ENCODE data around the gene ADAMTS5. TPM values are rescaled to one million over a fixed set of nuclear protein-coding genes. Genes with fewer than 3 reads are reported as not detected.
A peak's percentile ranks its signal among the peaks of the same experiment; 100 is the strongest.

ADAMTS5 gene
- total RNA-seq, 4 donors from 2014 or later = 6.6 to 12.9 (median 8.9) TPM

DNA sequence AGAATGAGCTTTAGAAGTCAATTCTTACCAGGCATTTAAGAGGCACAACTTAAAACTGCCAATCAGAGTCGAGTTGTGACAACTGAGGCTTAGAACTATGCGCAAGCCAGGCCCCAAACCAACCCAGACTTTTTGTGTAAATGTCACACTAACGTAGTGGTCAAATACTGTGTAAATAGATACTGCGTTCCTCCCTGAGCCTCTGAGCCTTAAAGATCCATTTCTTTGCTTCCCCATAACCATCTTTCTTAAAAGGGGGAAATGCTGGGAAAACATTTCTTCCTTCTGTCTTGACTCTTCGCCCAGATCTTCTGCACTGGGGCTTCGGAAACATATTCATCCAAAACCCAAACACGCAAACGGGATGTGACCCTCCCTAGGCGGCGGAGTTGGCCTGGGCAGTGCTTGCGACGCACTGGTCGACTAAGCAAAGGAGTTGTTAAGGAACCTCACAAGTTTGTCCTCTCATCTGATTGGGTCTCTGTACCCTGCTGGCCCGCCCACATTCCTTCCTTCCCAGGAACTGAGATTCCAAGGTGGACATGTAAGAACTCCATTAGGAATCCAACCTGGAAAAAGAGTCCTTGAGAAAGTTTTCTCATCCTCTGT lies 2.6 kb downstream of the ADAMTS5 start:
- intact Hi-C loops (cut with DNase I; ENCODE audit: low total_unique reads) (no loop called here), in situ Hi-C loops (cut with MboI; ENCODE audit: low pct_ligation_motif_present in 1 of 4, low pct_unique_long_range_greater_than_20kb in 1 of 4, low sequenced_read_pairs in 3 of 4) (no loop called here)
- peak overlapping the region; percentile 71 to 81 (median 74) for H3K27ac ChIP-seq
- 52 to 70% methylated on average over 13 to 14 of the region's 14 CpGs for WGBS, 2 donors (ENCODE audit: low coverage in 1 of 2)
- H3K9me3 ChIP-seq = no peaks in the 10 kb centered on the region
- no peaks in the 10 kb centered on the region for H3K36me3 ChIP-seq
- H3K4me1 ChIP-seq = peaks cover 0 to 11% (median 0%) of the 10 kb centered on the region in 4 donors
- H3K4me3 ChIP-seq = peak overlapping the region in 2 of 4 donors; percentile 30 to 45
- TF ChIP-seq, protein P1, sequence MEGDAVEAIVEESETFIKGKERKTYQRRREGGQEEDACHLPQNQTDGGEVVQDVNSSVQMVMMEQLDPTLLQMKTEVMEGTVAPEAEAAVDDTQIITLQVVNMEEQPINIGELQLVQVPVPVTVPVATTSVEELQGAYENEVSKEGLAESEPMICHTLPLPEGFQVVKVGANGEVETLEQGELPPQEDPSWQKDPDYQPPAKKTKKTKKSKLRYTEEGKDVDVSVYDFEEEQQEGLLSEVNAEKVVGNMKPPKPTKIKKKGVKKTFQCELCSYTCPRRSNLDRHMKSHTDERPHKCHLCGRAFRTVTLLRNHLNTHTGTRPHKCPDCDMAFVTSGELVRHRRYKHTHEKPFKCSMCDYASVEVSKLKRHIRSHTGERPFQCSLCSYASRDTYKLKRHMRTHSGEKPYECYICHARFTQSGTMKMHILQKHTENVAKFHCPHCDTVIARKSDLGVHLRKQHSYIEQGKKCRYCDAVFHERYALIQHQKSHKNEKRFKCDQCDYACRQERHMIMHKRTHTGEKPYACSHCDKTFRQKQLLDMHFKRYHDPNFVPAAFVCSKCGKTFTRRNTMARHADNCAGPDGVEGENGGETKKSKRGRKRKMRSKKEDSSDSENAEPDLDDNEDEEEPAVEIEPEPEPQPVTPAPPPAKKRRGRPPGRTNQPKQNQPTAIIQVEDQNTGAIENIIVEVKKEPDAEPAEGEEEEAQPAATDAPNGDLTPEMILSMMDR (IDR thresholded peaks at IDR 0.05) = no peak
- TF ChIP-seq POLR2A (IDR thresholded peaks at IDR 0.05) = peak; percentile 52
- TF ChIP-seq POLR2AphosphoS5 (IDR thresholded peaks at IDR 0.05) = peak; percentile 36 to 72 (median 63)
- DNase-seq = peak; percentile 35
- H3K27me3 ChIP-seq = peaks cover 44% of the 10 kb centered on the region

DNA sequence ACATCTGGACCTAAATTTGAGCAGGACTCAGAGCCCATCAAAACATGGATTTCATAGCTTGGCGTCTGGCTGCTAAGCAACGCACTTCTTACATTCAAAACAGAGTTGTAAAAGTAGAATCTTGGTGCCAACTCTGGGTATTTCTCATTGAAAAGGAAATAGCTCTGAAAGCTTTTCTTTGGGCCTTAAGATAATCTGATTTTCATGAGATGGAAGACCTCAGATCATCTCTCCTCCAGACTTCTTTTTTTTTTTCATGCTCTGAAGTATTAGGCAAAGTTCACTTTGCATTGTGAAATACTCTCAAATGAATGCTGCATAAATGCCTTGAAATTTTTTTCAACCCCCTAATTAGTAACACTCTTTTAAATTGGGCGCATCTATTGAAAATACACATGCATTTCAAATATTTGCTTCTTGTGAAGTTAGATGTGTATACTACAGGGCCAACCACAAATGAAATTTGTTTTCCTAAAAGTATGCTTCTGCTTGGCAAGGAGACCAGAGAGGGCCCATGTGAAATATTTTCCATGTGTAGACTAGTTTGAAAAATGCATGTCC lies 4.2 kb downstream of the ADAMTS5 start:
- WGBS, 2 donors (ENCODE audit: low coverage in 1 of 2) = 48 to 55% methylated on average over 3 of the region's 3 CpGs
- peaks cover 28% of the 10 kb centered on the region for H3K27me3 ChIP-seq
- peak overlapping the region; percentile 71 to 81 (median 74) for H3K27ac ChIP-seq
- no peak for TF ChIP-seq POLR2AphosphoS5 (IDR thresholded peaks at IDR 0.05)
- intact Hi-C loops (cut with DNase I; ENCODE audit: low total_unique reads) (no loop called here), in situ Hi-C loops (cut with MboI; ENCODE audit: low pct_ligation_motif_present in 1 of 4, low pct_unique_long_range_greater_than_20kb in 1 of 4, low sequenced_read_pairs in 3 of 4) (no loop called here)
- no peaks in the 10 kb centered on the region for H3K9me3 ChIP-seq
- no peaks in the 10 kb centered on the region for H3K36me3 ChIP-seq
- H3K4me3 ChIP-seq = peak overlapping the region in 1 of 4 donors; percentile 6
- no peak for DNase-seq
- peaks cover 0 to 11% (median 0%) of the 10 kb centered on the region in 4 donors for H3K4me1 ChIP-seq

DNA sequence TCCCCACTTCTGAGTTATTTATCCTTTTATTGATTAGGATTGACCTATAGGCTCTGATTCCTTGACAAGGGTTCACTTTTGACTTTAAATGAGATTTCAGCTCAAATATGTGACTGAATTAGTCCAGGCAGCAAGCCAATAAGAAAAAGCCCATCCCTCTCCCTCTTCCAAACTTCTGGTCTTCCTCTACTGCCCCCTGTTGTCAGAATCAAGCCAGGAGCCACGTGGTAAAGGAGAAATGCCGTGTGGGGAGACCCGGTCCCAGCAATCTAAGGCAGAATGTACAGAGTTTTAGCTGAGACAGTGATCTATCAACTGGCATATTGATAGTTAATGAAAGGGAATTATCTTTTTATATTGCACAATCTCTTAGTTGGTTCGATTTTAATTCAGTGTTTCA lies 5.2 kb downstream of the ADAMTS5 start:
- no peak for TF ChIP-seq POLR2A (IDR thresholded peaks at IDR 0.05)
- no peak for TF ChIP-seq POLR2AphosphoS5 (IDR thresholded peaks at IDR 0.05)
- TF ChIP-seq EP300 (IDR thresholded peaks at IDR 0.05; ENCODE audit: low read depth) = no peak
- TF ChIP-seq, protein P1 (IDR thresholded peaks at IDR 0.05) = peak in 1 of 5 experiments; percentile 8
- 50 to 53% methylated on average over 2 to 4 of the region's 4 CpGs for WGBS, 2 donors (ENCODE audit: low coverage in 1 of 2)
- intact Hi-C loops (cut with DNase I; ENCODE audit: low total_unique reads) (no loop called here), in situ Hi-C loops (cut with MboI; ENCODE audit: low pct_ligation_motif_present in 1 of 4, low pct_unique_long_range_greater_than_20kb in 1 of 4, low sequenced_read_pairs in 3 of 4) (no loop called here)
- Histone ChIP-seq H3K27me3 (peaks cover 19% of the 10 kb centered on the region), H3K36me3 (no peaks in the 10 kb centered on the region), H3K27ac (peak overlapping the region in 1 of 4 donors; percentile 72), H3K4me3 (no peak overlapping the region), H3K9me3 (no peaks in the 10 kb centered on the region), H3K4me1 (peaks cover 0 to 11% (median 0%) of the 10 kb centered on the region in 4 donors)
- DNase-seq = no peak

DNA sequence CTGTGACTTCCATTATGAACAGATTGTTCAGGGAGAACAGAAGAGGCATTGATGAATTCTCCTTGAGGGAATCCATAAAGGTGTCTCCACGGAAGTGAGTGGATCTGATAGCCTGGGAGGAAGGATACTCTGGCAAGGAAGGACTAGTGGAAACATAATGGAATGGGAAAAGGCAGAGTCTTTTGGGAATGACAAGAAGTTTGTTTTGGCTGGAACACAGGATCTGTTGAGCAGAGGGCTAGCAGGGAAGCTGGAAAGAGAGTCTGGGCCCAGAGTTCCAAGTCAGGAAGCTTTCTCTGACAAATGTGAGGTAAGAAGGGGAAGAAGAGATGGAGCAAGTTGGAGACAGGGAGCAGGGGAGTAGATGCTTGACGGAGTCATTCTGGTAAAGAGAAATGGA lies 8.1 kb downstream of the ADAMTS5 start:
- WGBS, 2 donors (ENCODE audit: low coverage in 1 of 2) = 42 to 60% methylated on average over 2 of the region's 2 CpGs
- Histone ChIP-seq H3K4me3 (no peak overlapping the region), H3K36me3 (no peaks in the 10 kb centered on the region), H3K9me3 (no peaks in the 10 kb centered on the region), H3K27me3 (no peaks in the 10 kb centered on the region), H3K4me1 (peaks cover 0 to 11% (median 0%) of the 10 kb centered on the region in 4 donors), H3K27ac (no peak overlapping the region)
- no peak for DNase-seq
- TF ChIP-seq POLR2AphosphoS5 (IDR thresholded peaks at IDR 0.05) = no peak
- no peak for TF ChIP-seq POLR2A (IDR thresholded peaks at IDR 0.05)
- TF ChIP-seq, protein P1 (IDR thresholded peaks at IDR 0.05) = no peak
- no peak for TF ChIP-seq EP300 (IDR thresholded peaks at IDR 0.05; ENCODE audit: low read depth)
- in situ Hi-C loops (cut with MboI; ENCODE audit: low pct_ligation_motif_present in 1 of 4, low pct_unique_long_range_greater_than_20kb in 1 of 4, low sequenced_read_pairs in 3 of 4) (no loop called here), intact Hi-C loops (cut with DNase I; ENCODE audit: low total_unique reads) (no loop called here)
